ENCODE data around the gene ULBP1.

DNA sequence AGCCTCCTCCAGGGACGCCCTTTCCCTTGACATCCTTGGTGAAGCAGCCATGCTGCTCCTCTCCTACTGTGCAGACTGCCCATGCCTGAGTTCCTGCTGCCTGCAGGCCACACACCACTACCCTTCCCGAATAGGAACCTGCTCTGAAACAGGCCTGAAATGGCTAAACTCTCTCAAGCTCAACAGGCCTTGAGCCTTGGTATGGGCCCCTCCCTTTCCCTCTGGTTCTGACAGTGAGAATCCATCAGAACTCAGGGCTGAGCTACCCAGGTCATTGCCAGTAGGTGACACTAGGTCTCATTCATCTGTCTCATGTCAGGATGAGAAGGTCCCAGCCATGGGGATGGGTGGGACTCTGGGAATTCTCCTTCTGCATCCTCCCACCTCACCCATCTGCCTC, 35.9 kb downstream of the ULBP1 start:
- TF ChIP-seq, protein P1, sequence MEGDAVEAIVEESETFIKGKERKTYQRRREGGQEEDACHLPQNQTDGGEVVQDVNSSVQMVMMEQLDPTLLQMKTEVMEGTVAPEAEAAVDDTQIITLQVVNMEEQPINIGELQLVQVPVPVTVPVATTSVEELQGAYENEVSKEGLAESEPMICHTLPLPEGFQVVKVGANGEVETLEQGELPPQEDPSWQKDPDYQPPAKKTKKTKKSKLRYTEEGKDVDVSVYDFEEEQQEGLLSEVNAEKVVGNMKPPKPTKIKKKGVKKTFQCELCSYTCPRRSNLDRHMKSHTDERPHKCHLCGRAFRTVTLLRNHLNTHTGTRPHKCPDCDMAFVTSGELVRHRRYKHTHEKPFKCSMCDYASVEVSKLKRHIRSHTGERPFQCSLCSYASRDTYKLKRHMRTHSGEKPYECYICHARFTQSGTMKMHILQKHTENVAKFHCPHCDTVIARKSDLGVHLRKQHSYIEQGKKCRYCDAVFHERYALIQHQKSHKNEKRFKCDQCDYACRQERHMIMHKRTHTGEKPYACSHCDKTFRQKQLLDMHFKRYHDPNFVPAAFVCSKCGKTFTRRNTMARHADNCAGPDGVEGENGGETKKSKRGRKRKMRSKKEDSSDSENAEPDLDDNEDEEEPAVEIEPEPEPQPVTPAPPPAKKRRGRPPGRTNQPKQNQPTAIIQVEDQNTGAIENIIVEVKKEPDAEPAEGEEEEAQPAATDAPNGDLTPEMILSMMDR (IDR thresholded peaks at IDR 0.05): no peak
- no peak for TF ChIP-seq POLR2A (IDR thresholded peaks at IDR 0.05)
